D721Med (cell line): ENCODE results near the gene MS4A3.
"Not testable (repeated sequence)": the region's sequence is repeated elsewhere in the genome, so short reads cannot be mapped to it uniquely, and the experiment has no call there.

Experiments used
- DNase-seq: peaks from one replicate; pipeline ENCODE4 v3.0.0; 2011; ENCODE audit warnings: low spot score; ENCODE audit not compliant: insufficient read length
- FAIRE-seq: peaks from 2 replicates; lab custom pipeline; 2011; peaks lifted over from hg19 to GRCh38; lab: Jason Lieb, UNC
- CTCF ChIP-seq: IDR thresholded peaks from 2 replicates; pipeline ENCODE4 v1.5.1; 2012; ENCODE audit warnings: mild to moderate bottlenecking, control low read depth; ENCODE audit not compliant: insufficient read depth; ENCODE audit errors: missing control alignments

Gene MS4A3

DNA sequence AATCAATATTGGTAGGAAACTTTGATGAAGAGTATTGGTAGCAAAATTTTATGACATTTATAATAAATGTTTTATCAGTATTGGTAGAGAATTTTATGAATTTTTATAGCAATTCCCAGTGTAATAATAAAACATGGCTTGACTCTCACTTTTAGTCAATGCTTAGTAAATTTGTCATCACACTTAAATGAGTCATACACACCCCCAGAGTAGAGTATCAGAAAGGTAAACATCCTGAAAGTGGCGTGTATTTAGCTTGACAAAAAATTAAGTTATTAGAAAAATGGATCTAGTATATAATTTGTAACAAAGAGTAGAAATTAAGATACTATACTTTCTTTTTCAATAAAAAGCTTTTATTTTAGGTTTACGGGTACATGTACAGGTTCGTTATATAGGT lies 2.6 kb downstream of the MS4A3 start:
- DNase-seq: no peak

DNA sequence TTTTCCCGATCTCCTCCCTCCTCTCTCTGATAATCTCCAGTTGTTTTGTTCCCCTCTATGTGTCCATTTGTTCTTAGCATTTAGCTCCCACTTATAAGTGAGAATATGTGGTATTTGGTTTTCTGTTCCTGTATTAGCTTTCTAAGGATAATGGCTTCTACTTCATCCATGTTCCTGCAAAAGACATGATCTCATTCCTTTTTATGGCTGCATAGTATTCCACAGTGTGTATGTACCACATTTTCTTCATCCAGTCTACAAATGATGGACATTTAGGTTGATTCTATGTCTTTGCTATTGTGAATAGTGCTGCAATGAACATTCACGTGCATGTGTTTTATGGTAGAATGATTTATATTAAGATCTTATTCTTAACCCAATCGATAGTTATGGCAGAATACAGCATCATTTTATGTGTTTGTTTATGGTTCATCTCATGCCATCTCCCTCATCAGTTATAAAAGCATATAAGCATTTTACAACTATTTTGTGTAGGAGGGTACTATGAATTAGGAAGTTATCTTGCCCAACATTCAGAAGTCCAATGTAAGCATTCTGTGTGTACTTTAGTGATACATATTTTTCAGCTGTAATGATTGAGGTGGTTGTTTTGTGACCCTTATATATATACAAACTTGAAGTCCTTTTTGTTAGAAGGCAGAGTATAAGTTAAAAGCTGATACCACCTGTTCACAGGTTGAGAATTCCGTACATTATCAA lies 3.2 kb downstream of the MS4A3 start:
- DNase-seq (no peak), FAIRE-seq (no peak)
- TF ChIP-seq CTCF: no peak

More for the DNA sequence above, 2.6 kb downstream of the MS4A3 start:
- TF ChIP-seq CTCF: no peak
- no peak for FAIRE-seq

DNA sequence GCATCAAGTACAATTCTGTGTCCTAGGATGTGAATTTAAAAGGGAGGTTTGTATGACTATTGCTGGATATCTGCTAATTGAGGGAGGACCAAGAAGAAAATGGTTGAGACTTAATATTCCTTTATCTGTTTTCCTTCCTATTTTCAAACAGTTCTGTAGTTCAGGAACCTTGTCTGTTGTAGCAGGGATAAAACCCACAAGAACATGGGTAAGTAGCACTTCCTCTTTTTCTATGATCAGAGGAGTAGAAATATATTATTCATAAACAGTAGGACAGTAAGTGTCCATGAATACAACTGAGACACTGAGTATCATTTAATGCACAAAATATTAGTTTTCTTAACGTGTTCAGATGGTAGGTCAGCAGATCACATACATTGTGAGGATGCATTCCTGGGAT lies 7.6 kb downstream of the MS4A3 start:
- FAIRE-seq (no peak), DNase-seq (no peak)

GRCh38 chr11:60065801-60066200 lies 9.3 kb downstream of the MS4A3 start:
- FAIRE-seq (no peak), DNase-seq (no peak)
- no peak for TF ChIP-seq CTCF

More for the DNA sequence above, 7.6 kb downstream of the MS4A3 start:
- TF ChIP-seq CTCF: no peak

- no peak for DNase-seq
- no peak for TF ChIP-seq CTCF
- FAIRE-seq: no peak
Measured at GRCh38 chr11:60069450-60069849, 13.0 kb downstream of the MS4A3 start.

DNA sequence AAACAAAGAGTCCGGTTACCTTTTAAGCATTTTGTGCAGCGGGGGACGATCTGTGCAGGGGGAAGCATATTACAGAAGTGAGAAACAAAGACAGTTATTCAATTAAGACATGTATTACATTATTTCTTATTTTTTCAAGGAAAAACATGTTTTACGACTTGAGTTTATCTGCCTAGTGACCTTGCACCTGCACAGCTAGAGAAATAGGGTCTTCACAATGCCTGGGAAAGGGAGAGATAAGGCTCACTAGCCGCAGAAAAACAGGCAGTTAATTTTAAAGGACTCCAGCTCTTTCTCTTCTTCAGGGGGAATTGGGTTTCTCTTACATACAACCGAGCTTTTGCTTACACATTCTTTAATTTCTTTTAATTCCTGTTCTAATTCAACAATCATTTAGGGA lies 15.2 kb downstream of the MS4A3 start:
- not testable (repeated sequence) for DNase-seq, FAIRE-seq

- FAIRE-seq: no peak
Measured at GRCh38 chr11:60077216-60077817, 20.9 kb downstream of the MS4A3 start.

More at GRCh38 chr11:60077216-60077817, 20.9 kb downstream of the MS4A3 start:
- no peak for DNase-seq
- TF ChIP-seq CTCF: no peak
